ENCODE data around the gene PDE2A.

Gene PDE2A

DNA sequence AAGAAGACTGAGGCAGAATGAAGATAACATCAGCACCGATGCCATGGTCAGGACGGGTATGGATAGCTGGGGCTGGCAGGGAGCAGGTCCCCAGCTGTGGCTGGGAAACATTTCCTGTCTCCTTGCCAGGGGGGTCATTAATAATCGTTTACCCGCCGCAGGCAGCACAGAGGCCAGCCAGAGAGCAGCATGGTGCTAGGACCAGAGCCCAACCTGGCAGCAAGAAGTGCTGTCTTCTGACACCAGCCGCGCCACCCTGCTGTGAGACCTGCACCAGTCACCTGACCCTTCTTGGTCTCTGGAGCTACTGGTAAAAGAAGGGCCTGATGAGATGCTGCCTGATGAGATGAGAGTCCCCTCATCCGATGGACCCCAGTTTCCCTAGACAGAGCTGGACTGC, 36.3 kb downstream of the PDE2A start:
- no peak for DNase-seq (ENCODE audit: low read depth in 1 of 2, low spot score in 1 of 2)

- DNase-seq (ENCODE audit: low read depth in 1 of 2, low spot score in 1 of 2) = no peak
These were observed 37.0 kb downstream of the PDE2A start for GRCh38 chr11:72637198-72637597.

GRCh38 chr11:72636376-72636775, 37.8 kb downstream of the PDE2A start:
- DNase-seq (ENCODE audit: low read depth in 1 of 2, low spot score in 1 of 2) = no peak

DNA sequence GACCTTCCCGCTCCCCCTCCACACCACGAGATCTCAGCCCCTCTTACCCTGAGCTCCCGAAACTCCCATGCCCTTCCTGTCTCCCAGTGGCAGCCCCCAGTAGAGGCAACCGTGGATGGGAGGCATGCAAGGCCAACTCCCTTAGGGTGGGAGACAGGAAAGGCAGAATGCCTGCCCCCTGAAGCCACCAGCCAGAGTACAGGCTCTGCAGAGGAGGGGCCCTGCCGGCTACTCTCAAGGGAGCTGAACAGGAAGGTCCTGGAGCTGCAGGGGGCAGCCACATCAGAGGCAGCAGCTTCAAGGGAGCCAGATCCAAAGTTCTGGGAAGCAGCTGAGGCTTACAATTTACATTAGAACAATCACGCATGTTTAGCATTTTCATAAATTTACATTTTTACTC, 38.3 kb downstream of the PDE2A start:
- no peak for DNase-seq (ENCODE audit: low read depth in 1 of 2, low spot score in 1 of 2)

GRCh38 chr11:72635309-72635915, 38.8 kb downstream of the PDE2A start:
- DNase-seq (ENCODE audit: low read depth in 1 of 2, low spot score in 1 of 2) = no peak

- DNase-seq (ENCODE audit: low read depth in 1 of 2, low spot score in 1 of 2) = no peak
These were observed 39.6 kb downstream of the PDE2A start for GRCh38 chr11:72634472-72635095.

GRCh38 chr11:72634016-72634415, 40.2 kb downstream of the PDE2A start:
- DNase-seq (ENCODE audit: low read depth in 1 of 2, low spot score in 1 of 2) = no peak

DNA sequence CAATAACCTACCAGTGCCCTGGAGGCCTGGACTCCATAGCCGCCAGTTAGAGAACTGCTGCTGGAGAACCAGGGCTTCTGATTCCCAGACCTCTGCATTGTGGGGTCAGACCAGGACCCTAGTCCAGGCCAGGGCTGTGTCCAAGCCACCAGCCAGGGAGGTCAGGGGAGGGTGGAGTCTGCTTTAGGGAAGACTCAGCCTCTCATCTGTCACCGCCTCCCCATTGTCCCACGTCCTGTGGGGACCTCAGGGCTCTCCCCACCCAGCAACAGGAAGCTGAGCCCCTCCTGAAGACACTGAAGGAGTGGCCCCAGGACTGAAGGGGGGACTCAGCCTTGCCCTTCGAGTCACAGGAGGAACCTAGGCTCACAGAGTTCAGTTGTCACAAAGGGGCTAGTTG, 41.2 kb downstream of the PDE2A start:
- no peak for DNase-seq (ENCODE audit: low read depth in 1 of 2, low spot score in 1 of 2)

- DNase-seq (ENCODE audit: low read depth in 1 of 2, low spot score in 1 of 2) = no peak
These were observed 42.2 kb downstream of the PDE2A start for GRCh38 chr11:72631806-72632731.

DNA sequence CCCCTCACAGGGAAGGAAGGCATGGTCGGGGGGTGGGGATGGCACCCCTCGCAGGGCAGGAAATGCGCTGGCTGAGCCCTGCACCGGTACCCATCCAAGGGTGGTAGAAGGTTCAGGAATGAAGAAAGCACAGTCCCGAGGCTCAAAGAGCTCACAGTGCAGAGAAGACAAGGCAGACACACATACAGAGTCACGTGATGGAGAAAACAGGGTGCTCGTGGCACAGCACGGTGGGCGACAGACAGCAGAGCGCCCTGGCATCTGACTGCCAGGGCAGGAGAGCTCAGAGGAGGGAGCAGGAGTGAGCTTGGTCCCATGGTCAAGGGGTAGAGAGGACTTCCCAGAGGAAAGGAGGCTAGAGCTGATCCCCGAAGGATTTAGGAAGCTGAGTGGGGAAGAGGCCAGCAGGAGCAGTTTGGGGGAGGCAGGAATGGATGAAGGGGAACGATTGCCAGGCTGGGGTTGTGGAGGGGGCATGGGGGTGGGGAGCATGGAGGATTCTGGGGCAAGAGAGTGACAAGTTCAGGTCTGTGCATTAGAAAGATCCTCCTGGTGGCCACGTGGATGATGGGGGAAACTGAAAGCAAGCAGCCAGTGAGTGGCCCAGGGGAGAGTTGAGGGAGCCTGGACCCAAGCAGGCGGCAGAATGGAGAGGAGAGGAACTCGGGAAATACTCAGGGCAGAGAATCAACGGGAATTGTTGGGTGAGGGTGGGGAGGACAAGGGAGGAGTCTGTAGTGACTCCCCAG, 43.9 kb downstream of the PDE2A start:
- DNase-seq (ENCODE audit: low read depth in 1 of 2, low spot score in 1 of 2) = no peak

- no peak for DNase-seq (ENCODE audit: low read depth in 1 of 2, low spot score in 1 of 2)
These were observed 45.0 kb downstream of the PDE2A start for GRCh38 chr11:72629266-72629665.

- DNase-seq (ENCODE audit: low read depth in 1 of 2, low spot score in 1 of 2) = no peak
These were observed 46.5 kb downstream of the PDE2A start for GRCh38 chr11:72627594-72628281.

DNA sequence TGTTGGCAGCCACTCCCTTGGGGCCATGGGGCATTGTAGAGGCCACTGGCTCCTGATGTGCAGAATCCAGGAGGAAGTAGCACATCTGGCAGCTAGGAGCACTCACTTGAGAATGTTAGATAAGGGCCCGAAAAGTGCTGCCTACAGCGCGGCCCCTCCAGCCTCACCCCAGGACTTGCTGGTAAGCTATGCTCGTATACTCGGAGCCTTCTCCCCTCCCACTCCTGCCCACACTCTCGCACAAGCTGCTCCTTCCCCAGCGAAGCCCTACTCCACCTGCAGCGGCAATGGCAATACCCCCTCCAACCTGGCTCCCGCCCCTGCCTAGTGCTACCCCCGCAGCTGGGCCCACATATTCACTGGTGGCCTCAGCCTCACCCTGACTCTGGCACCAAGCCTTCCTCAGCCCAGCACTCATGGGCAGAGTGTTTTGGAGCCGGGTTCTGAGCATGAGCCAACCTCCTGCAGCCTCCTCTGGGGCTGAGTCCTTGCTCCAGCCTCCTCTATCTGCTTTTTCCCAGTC, 47.7 kb downstream of the PDE2A start:
- no peak for DNase-seq (ENCODE audit: low read depth in 1 of 2, low spot score in 1 of 2)

DNA sequence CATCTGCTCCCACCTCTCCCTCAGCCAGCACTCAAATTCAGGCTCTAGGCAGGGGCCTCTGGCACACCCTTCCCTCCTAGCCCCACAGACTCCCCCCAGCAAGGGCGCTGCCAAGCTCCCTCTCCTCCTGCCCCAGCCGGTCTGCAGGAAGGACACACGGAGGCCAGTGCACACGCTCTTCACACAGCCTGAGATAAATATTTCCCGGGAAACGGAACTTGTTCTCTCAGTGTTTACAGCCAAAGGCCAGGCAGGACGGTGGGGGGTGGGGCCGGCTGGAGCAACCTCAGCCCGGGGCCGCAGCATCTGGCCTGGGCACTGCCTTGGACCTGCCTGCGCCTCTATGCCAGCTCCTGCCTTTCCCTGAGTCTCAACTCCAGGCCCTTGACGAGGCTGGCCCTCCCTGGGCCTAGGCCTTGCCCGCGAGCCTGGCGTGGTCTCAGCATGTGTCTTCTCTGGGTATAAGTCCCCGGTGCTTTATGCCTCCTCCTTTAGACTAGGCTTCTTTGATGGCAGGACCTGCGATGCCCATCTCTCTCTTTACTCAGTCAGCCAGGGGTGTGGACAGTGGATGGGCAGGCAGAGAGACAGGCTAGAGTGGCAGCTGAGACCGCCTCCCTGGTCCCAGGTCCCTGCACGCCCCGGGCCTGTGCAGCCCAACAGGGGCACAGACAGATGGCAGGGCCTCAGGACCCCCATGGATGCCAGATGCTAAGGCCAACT, 48.4 kb downstream of the PDE2A start:
- DNase-seq (ENCODE audit: low read depth in 1 of 2, low spot score in 1 of 2) = no peak

DNA sequence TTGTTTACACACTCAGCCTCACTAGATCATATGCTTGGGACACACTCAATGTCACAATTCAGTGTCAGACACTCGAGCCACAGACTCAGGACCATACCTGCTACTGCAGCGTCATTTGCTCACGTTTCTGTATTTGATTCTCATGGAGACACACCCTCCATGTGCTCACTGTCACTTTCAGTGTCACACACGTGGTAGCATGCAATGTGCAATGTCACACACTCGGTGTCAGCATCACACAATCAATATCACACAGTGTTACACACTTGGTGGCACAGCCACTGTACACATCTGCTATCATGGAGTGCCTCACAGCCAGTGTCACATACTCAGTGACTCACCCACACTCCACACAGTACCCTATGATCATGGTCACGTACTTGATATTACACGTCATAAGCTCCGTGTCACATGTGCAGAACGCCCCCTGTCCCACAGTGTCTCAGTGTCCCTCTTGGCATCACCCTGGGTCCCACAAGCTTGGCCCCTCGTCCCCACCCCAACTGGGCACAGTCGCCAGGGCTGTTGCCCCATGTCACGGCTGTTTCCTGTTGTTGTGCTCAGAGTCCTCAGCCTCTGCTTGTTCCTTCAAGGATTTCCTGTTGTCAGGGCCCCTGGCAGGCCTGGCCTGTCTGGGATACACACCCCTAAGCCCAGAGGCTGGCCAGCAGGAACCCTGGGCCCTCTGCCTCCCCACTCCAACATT, 49.6 kb downstream of the PDE2A start:
- DNase-seq (ENCODE audit: low read depth in 1 of 2, low spot score in 1 of 2) = no peak

GRCh38 chr11:72623052-72623451, 51.2 kb downstream of the PDE2A start:
- DNase-seq (ENCODE audit: low read depth in 1 of 2, low spot score in 1 of 2) = no peak

GRCh38 chr11:72621008-72621610, 53.1 kb downstream of the PDE2A start:
- DNase-seq (ENCODE audit: low read depth in 1 of 2, low spot score in 1 of 2) = no peak

- no peak for DNase-seq (ENCODE audit: low read depth in 1 of 2, low spot score in 1 of 2)
These were observed 55.4 kb downstream of the PDE2A start for GRCh38 chr11:72618803-72619202.

All from stimulated activated CD4-positive, alpha-beta T cell treated with anti-CD3 and anti-CD28 coated beads, Interleukin-15, amount 100 ng/mL, for 1 hour (primary cell).